Tibial nerve (tissue), 4 donors: ENCODE measurements around the gene SH3GLB1.

ENCODE experiments used
- CTCF ChIP-seq, 5 experiments: fragments of 200-600 bp in 3 of 5; fragments of 450-650 bp in 2 of 5; sonication (generic) in 3 of 5; IDR thresholded peaks; one replicate each; pipeline ENCODE4 v1.5.1; 2016 to 2019; ENCODE audit warnings: antibody characterized with exemption in 5 of 5, mild to moderate bottlenecking in 3 of 5, moderate library complexity in 2 of 5
- EP300 ChIP-seq, 2 donors: sonication (generic); formaldehyde crosslinking; IDR thresholded peaks; one replicate each; pipeline ENCODE4 v1.6.1; 2017; ENCODE audit warnings: antibody characterized with exemption in 2 of 2, mild to moderate bottlenecking in 1 of 2
- POLR2A ChIP-seq, 2 donors: fragments of 450-650 bp; IDR thresholded peaks; one replicate each; pipeline ENCODE4 v1.6.1; 2017; ENCODE audit warnings: antibody characterized with exemption in 2 of 2, mild to moderate bottlenecking in 2 of 2, moderate library complexity in 2 of 2

GRCh38 chr1:86782482-86782881, 78.1 kb downstream of the SH3GLB1 start:
- TF ChIP-seq CTCF (IDR thresholded peaks at IDR 0.05): no peak
- TF ChIP-seq POLR2A (IDR thresholded peaks at IDR 0.05): no peak
- no peak for TF ChIP-seq EP300 (IDR thresholded peaks at IDR 0.05)
